Measurements from ENCODE around the gene KLHL2. TPM values are rescaled to one million over a fixed set of nuclear protein-coding genes. Genes with fewer than 3 reads are reported as not detected.

KLHL2 gene
- total RNA-seq, 4 donors from 2014 or later = 18.0 to 26.7 (median 23.8) TPM

DNA sequence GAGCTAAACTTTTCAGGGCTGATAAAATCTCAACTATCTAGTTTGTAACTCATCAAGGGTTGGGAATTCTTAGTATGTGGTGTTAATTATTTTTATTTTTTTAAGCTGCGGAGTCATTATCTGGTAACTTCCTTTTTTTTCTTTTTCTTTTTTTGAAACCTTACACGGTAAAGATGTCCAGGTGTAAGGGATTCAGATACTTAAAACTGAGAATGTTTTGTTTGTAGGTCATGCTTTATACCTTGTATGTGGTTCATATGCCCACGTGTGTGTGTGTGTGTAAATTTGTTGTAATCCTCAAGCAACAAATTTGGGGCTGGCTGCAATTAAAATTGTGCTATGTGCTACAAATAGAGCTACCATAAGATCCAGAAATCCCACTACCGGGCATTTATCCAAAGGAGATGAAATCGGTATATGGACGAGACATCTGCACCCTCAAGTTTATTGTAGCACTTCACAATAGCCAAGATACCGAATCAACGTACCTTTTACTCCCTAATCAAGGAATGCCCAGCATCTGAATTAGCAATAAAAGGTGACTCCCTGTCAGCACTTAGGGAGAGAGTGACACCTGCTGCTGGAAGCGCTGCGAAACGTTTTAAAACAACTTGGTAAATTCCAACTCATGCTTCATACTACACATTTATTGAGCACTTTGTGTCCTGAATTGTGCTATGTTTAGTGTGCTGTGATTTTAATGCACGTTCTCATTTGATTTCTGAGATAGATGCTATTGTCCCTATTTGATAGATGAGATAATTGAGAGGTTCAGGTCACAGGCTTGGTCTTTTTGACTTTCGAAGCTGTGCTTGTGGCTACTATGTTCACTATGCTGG lies 136.2 kb downstream of the KLHL2 start:
- Histone ChIP-seq H3K9me3 (no peaks in the 10 kb centered on the region), H3K27me3 (no peaks in the 10 kb centered on the region), H3K36me3 (peaks cover 0 to 39% (median 0%) of the 10 kb centered on the region in 3 donors), H3K27ac (no peak overlapping the region), H3K4me1 (no peaks in the 10 kb centered on the region), H3K4me3 (no peak overlapping the region)
- WGBS, 2 donors = 74 to 79% methylated on average over 13 of the region's 13 CpGs
- DNase-seq (ENCODE audit: low spot score in 2 of 2) = no peak
- TF ChIP-seq EP300 (IDR thresholded peaks at IDR 0.05) (no peak), POLR2A (IDR thresholded peaks at IDR 0.05) (no peak)
- TF ChIP-seq, protein P1, sequence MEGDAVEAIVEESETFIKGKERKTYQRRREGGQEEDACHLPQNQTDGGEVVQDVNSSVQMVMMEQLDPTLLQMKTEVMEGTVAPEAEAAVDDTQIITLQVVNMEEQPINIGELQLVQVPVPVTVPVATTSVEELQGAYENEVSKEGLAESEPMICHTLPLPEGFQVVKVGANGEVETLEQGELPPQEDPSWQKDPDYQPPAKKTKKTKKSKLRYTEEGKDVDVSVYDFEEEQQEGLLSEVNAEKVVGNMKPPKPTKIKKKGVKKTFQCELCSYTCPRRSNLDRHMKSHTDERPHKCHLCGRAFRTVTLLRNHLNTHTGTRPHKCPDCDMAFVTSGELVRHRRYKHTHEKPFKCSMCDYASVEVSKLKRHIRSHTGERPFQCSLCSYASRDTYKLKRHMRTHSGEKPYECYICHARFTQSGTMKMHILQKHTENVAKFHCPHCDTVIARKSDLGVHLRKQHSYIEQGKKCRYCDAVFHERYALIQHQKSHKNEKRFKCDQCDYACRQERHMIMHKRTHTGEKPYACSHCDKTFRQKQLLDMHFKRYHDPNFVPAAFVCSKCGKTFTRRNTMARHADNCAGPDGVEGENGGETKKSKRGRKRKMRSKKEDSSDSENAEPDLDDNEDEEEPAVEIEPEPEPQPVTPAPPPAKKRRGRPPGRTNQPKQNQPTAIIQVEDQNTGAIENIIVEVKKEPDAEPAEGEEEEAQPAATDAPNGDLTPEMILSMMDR (IDR thresholded peaks at IDR 0.05) = no peak

GRCh38 chr4:165345666-165346417 lies 138.5 kb downstream of the KLHL2 start:
- TF ChIP-seq, protein P1 (IDR thresholded peaks at IDR 0.05) = no peak
- TF ChIP-seq EP300 (IDR thresholded peaks at IDR 0.05) = no peak
- no peak for TF ChIP-seq POLR2A (IDR thresholded peaks at IDR 0.05)
- Histone ChIP-seq H3K9me3 (no peaks in the 10 kb centered on the region), H3K4me1 (no peaks in the 10 kb centered on the region), H3K27ac (no peak overlapping the region), H3K27me3 (no peaks in the 10 kb centered on the region), H3K4me3 (no peak overlapping the region), H3K36me3 (peaks cover 0 to 20% (median 0%) of the 10 kb centered on the region in 3 donors)
- no peak for DNase-seq (ENCODE audit: low spot score in 2 of 2)
- 65 to 72% methylated on average over 10 of the region's 10 CpGs for WGBS, 2 donors

DNA sequence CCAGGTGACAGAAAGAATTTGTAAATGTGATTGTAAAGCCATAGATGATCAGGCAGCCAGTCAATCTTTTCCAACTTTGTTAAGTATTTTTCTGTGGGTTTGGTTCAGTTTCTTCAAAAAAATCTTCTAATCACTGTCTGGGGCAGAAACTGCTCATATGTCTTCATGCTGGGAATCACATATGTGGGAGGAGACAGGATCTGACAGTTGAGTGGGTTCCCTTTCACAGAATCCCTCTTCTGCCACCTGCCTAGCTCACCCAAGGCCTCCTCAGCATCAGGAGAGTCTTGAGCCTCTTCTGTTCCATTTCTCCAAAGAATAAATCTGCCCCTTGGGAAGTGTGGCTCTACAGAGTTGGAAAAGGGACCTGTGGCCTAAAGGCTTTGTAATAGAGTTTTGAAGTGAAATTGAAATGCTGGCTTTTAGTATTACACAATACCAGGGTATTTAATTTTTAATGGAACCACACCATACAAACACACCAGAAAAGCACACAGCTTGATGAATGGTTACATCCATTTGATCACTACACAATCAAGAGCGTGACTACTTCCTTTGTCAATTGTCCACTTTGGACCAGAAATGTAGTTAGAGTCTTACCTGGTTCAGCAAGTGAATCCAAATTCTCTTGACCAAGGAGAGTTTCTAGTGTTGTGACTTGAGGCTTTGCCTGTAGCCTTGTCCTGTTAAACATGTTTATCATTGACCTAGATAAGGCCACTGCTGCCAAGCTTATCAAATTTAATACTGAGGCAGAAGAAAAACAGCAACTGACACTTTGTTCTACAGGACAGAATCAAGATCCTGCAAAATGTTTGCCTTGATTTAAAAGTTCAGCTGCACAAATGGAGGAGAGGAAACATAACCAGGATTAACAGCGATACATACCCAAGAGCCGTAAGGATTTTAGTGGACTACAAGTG lies 140.5 kb downstream of the KLHL2 start:
- Histone ChIP-seq H3K36me3 (no peaks in the 10 kb centered on the region), H3K9me3 (no peaks in the 10 kb centered on the region), H3K27me3 (no peaks in the 10 kb centered on the region), H3K4me1 (no peaks in the 10 kb centered on the region), H3K27ac (no peak overlapping the region), H3K4me3 (no peak overlapping the region)
- DNase-seq (ENCODE audit: low spot score in 2 of 2) = no peak
- WGBS, 2 donors = 94% methylated on average over 3 of the region's 3 CpGs
- TF ChIP-seq EP300 (IDR thresholded peaks at IDR 0.05) (no peak), POLR2A (IDR thresholded peaks at IDR 0.05) (no peak)
- TF ChIP-seq, protein P1 (IDR thresholded peaks at IDR 0.05) = no peak

GRCh38 chr4:165351359-165352130 lies 144.2 kb downstream of the KLHL2 start:
- Histone ChIP-seq H3K36me3 (no peaks in the 10 kb centered on the region), H3K4me3 (no peak overlapping the region), H3K27ac (no peak overlapping the region), H3K27me3 (no peaks in the 10 kb centered on the region), H3K4me1 (no peaks in the 10 kb centered on the region), H3K9me3 (no peaks in the 10 kb centered on the region)
- TF ChIP-seq EP300 (IDR thresholded peaks at IDR 0.05) (no peak), POLR2A (IDR thresholded peaks at IDR 0.05) (no peak)
- TF ChIP-seq, protein P1 (IDR thresholded peaks at IDR 0.05) = no peak
- no peak for DNase-seq (ENCODE audit: low spot score in 2 of 2)
- WGBS, 2 donors = 88 to 93% methylated on average over 5 of the region's 5 CpGs

Measured in tibial nerve (tissue), 4 donors.